ENCODE data around the gene BZW1.

BZW1 gene

DNA sequence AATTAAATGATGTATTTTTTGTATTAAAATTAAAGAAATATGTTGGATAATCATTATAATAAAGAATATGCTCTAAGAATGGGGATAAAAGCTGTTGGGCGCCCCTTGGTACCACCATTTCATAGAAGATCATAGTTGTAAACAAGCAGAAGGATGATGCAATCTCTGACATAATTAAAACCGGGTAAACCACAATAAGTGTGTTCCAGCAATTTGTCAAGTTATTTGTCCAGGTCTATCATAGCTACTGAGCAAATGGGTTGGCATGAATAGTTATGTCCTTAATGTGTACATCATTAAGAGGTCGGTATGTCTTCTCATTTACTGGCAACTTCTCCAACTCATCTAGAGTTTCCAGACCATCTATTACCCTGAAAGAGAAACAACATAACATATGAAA lies 59.4 kb downstream of the BZW1 start:
- no peak for DNase-seq (ENCODE audit: extremely low read depth in 1 of 2, low read depth in 1 of 2)

DNA sequence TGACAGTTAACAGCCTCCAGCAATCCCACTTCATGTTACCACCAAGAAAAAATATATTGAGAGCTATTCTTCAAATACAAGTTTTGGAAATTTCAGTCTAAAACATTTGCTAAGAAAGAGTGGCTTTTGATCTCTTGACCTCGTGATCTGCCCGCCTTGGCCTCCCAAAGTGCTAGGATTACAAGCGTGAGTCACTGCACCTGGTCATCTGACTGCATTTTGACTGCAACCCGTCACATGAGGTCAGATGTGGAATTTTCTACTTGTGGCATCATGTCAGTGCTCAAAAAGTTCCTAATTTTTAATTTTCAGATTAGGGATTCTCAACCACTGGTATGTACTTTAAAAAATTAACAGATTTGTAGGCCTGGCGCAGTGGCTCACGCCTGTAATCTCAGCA lies 61.9 kb downstream of the BZW1 start:
- no peak for DNase-seq (ENCODE audit: extremely low read depth in 1 of 2, low read depth in 1 of 2)
